HepG2 (cell line): ENCODE data around the gene MYO5B. TPM values are rescaled to one million over a fixed set of nuclear protein-coding genes. Genes with fewer than 3 reads are reported as not detected.

Source experiments
- BCLAF1 ChIP-seq: fragments of 450-650 bp; IDR thresholded peaks from 2 replicates; pipeline ENCODE4 v1.6.1; 2017; ENCODE audit warnings: mild to moderate bottlenecking
- FOXA3 ChIP-seq: IDR thresholded peaks from 2 replicates; pipeline ENCODE4 v1.6.1; 2016; ENCODE audit warnings: missing genetic modification reagents, missing compliant biosample characterization
- FOXC1 ChIP-seq: sonication (generic); formaldehyde crosslinking; IDR thresholded peaks from 2 replicates; pipeline ENCODE4 v1.8.0; 2022; ENCODE audit warnings: mild to moderate bottlenecking, missing genetic modification reagents, borderline replicate concordance
- GATA4 ChIP-seq: sonication (generic); IDR thresholded peaks from 2 replicates; pipeline ENCODE4 v1.6.1; 2016; ENCODE audit warnings: antibody characterized with exemption, low read depth, borderline replicate concordance
- HNF1B ChIP-seq: sonication (generic); formaldehyde crosslinking; IDR thresholded peaks from 2 replicates; pipeline ENCODE4 v1.5.1; 2020; ENCODE audit warnings: mild to moderate bottlenecking, moderate library complexity, missing genetic modification reagents
- KLF15 ChIP-seq: sonication (generic); formaldehyde crosslinking; IDR thresholded peaks from 2 replicates; pipeline ENCODE4 v1.8.1; 2023; ENCODE audit warnings: borderline replicate concordance, mild to moderate bottlenecking, inconsistent platforms, missing genetic modification reagents, mixed read lengths
- MATR3 ChIP-seq: sonication (generic); formaldehyde crosslinking; IDR thresholded peaks from 2 replicates; pipeline ENCODE4 v1.4.0; 2020; ENCODE audit warnings: missing genetic modification reagents
- MXI1 ChIP-seq: IDR thresholded peaks from 3 replicates; pipeline ENCODE4 v1.6.1; 2012; ENCODE audit warnings: low read depth, low read length, inconsistent platforms, borderline replicate concordance
- NFE2L1 ChIP-seq: sonication (generic); formaldehyde crosslinking; IDR thresholded peaks from 2 replicates; pipeline ENCODE4 v1.4.0; 2020; ENCODE audit warnings: missing genetic modification reagents, mild to moderate bottlenecking, borderline replicate concordance
- NFIC ChIP-seq: IDR thresholded peaks from 2 replicates; pipeline ENCODE4 v1.6.1; 2012; ENCODE audit warnings: mild to moderate bottlenecking, low read length, inconsistent platforms
- NR3C1 ChIP-seq: sonication (generic); formaldehyde crosslinking; IDR thresholded peaks from 2 replicates; pipeline ENCODE4 v1.4.0; 2020; ENCODE audit warnings: missing genetic modification reagents
- PAXIP1 ChIP-seq: sonication (generic); formaldehyde crosslinking; conservative IDR thresholded peaks from 2 replicates; pipeline ENCODE4 v1.4.0; 2020; ENCODE audit warnings: mild to moderate bottlenecking, missing genetic modification reagents, moderate library complexity
- PBX2 ChIP-seq: IDR thresholded peaks from 2 replicates; pipeline ENCODE4 v1.6.1; 2016; ENCODE audit warnings: control low read depth
- RFX5 ChIP-seq: IDR thresholded peaks from 2 replicates; pipeline ENCODE4 v1.6.1; 2011; ENCODE audit warnings: low read depth, low read length, improper control_type of control experiment
- SRSF1 ChIP-seq: fragments of 200-400 bp; formaldehyde crosslinking; optimal IDR thresholded peaks from 2 replicates; pipeline ENCODE3; 2017; ENCODE audit warnings: mild to moderate bottlenecking, low read depth, low read length, moderate library complexity
- U2AF2 ChIP-seq: fragments of 200-400 bp; formaldehyde crosslinking; IDR thresholded peaks from 2 replicates; pipeline ENCODE4 v1.6.1; 2017; ENCODE audit warnings: low read depth, mild to moderate bottlenecking, low read length
- ZFX ChIP-seq: sonication (generic); formaldehyde crosslinking; IDR thresholded peaks from 2 replicates; pipeline ENCODE4 v1.4.0; 2020; ENCODE audit warnings: mild to moderate bottlenecking, low read depth, missing genetic modification reagents, moderate library complexity
- ZNF484 ChIP-seq: sonication (generic); formaldehyde crosslinking; IDR thresholded peaks from 2 replicates; pipeline ENCODE4 v1.5.1; 2020; ENCODE audit warnings: mild to moderate bottlenecking, low read depth, missing genetic modification reagents, borderline replicate concordance
- ZNF563 ChIP-seq: sonication (generic); formaldehyde crosslinking; IDR thresholded peaks from 2 replicates; pipeline ENCODE4 v1.8.0; 2022; ENCODE audit warnings: mild to moderate bottlenecking, moderate library complexity, missing genetic modification reagents
- ZNF589 ChIP-seq: sonication (generic); formaldehyde crosslinking; conservative IDR thresholded peaks from 2 replicates; pipeline ENCODE4 v1.8.0; 2022; ENCODE audit warnings: mild to moderate bottlenecking, moderate library complexity, missing genetic modification reagents
- ZNF724P ChIP-seq: sonication (generic); formaldehyde crosslinking; IDR thresholded peaks from 2 replicates; pipeline ENCODE4 v1.8.0; 2022; ENCODE audit warnings: missing genetic modification reagents, borderline replicate concordance
- ZNF740 ChIP-seq: sonication (generic); formaldehyde crosslinking; IDR thresholded peaks from 2 replicates; pipeline ENCODE4 v1.4.0; 2020; ENCODE audit warnings: missing genetic modification reagents
- polyA plus RNA-seq, 8 experiments: library from polyadenylated mRNA; depleted of rRNA in 3 of 8; stranded (reverse) in 7 of 8; unstranded in 1 of 8; fragments of >200 nt; fragmentation: Illumina TruSeq in 4 of 8; extraction: Trizol in 4 of 8; gene quantifications; 2 replicates each; pipeline versions ENCODE4 v1.2.1 to v1.2.3, GENCODE V29; 2011 to 2016; ENCODE audit warnings: low read depth in 4 of 8, missing spikeins in 1 of 8, mixed read lengths in 1 of 8; ENCODE audit not compliant: insufficient read depth in 1 of 8
- total RNA-seq, 5 experiments: library from RNA; depleted of rRNA; stranded (reverse); fragments of >200 nt; fragmentation: Illumina TruSeq; extraction: Trizol; gene quantifications; 2 replicates each; pipeline ENCODE4 v1.2.3, GENCODE V29; 2016; ENCODE audit warnings: low read depth in 1 of 5

The MYO5B gene
- total and polyA plus RNA-seq, 2 of the 13 experiments (the other 11 are each of a cell fraction or from before 2014, with no cell fraction given), result 13.1 to 24.0 TPM

GRCh38 chr18:50060822-50061221 is 134.1 kb downstream of the MYO5B start (continued):
- TF ChIP-seq PBX2 (CRISPR knock-in tag), result no peak
- TF ChIP-seq MXI1, result no peak
- no peak for TF ChIP-seq FOXC1 (CRISPR knock-in tag)
- no peak for TF ChIP-seq ZFX (CRISPR knock-in tag)
- no peak for TF ChIP-seq KLF15
- TF ChIP-seq U2AF2, result no peak
- TF ChIP-seq SRSF1, result no peak
- no peak for TF ChIP-seq ZNF563 (CRISPR knock-in tag)
- no peak for TF ChIP-seq NFIC
- TF ChIP-seq NFE2L1 (CRISPR knock-in tag), result no peak
- no peak for TF ChIP-seq NR3C1 (CRISPR knock-in tag)
- no peak for TF ChIP-seq ZNF484 (CRISPR knock-in tag)
- TF ChIP-seq ZNF589 (CRISPR knock-in tag), result no peak
- 0 out of 2 replicates have a peak, but pooled peaks have one; percentile 33 for TF ChIP-seq HNF1B (CRISPR knock-in tag)
- no peak for TF ChIP-seq GATA4
- no peak for TF ChIP-seq RFX5
- TF ChIP-seq ZNF724P (CRISPR knock-in tag), result no peak
- no peak for TF ChIP-seq ZNF740 (CRISPR knock-in tag)
- no peak for TF ChIP-seq MATR3 (CRISPR knock-in tag)
- TF ChIP-seq PAXIP1, result 0 out of 2 replicates have a peak, but pooled peaks have one; percentile 24
- no peak for TF ChIP-seq FOXA3 (CRISPR knock-in tag)
- TF ChIP-seq BCLAF1, result no peak
